ENCODE measurements around the gene SNAP25. TPM values are rescaled to one million over a fixed set of nuclear protein-coding genes. Genes with fewer than 3 reads are reported as not detected.

The SNAP25 gene
- total RNA-seq, 1 experiment from 2014 or later, result 0.39 TPM

DNA sequence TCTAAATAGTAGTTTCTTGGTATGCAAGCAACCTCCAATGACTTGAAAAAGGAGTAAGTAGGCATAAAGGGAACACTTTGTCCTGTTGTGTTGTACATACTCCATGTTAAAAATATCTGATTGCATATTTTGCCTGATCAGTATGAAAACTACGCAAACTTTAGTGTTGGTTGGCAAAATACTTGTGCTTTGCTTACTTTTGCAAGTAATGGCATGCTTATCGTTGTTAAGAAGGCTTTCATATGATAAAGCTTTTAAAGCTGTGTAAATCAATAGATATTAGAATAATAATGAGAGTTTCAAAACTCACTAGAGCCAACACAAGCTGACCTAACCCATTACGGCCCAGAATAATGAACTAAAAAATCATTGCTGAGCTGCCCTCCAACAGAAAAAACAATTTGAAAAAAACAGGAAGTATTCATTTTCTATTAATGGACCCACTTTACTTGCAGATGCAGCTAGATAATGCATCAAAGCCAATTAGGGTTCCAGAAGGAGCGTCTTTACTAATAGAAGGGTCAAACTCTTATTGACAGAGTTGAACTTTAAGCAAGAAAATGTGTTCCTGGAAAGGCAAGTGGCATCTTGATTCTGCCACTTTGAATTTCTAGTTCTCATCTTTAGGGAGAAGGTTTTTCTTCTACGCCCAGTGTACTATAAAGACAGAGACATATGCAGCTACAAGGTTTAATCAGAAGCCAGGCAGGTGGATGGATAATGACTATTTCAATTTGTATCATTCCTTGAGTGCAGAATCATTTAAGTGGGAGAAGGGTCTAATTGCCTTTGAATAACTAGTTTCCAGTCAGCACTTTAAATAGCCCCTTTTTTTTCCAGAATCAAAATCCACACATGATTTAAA, 82.2 kb downstream of the SNAP25 start:
- intact Hi-C loops (cut with micrococcal nuclease), result no loop called here
- Histone ChIP-seq H2AFZ (ENCODE audit: low read depth, low read length, poor library complexity, severe bottlenecking) (no peak overlapping the region), H3K4me2 (ENCODE audit: low read length) (no peak overlapping the region), H3K27me3 (ENCODE audit: insufficient read depth, low read length) (no peaks in the 10 kb centered on the region), H3K27ac (ENCODE audit: low read depth, low read length) (no peak overlapping the region), H3K36me3 (ENCODE audit: control insufficient read depth in 1 of 2, insufficient read depth in 2 of 2, low read length in 2 of 2) (no peaks in the 10 kb centered on the region), H3K9me2 (ENCODE audit: insufficient read depth) (no peaks in the 10 kb centered on the region), H4K20me1 (ENCODE audit: insufficient read depth) (no peaks in the 10 kb centered on the region), H3K79me2 (ENCODE audit: insufficient read depth, low read length) (no peaks in the 10 kb centered on the region), H3K4me3 (replicated peaks in 1 of 2; ENCODE audit: low read depth in 1 of 2, low read length in 2 of 2) (no peak overlapping the region), H3K9ac (ENCODE audit: low read length) (no peak overlapping the region), H3K4me1 (ENCODE audit: control insufficient read depth in 1 of 2, insufficient read depth in 2 of 2, low read length in 2 of 2) (no peaks in the 10 kb centered on the region), H3K9me3 (ENCODE audit: control insufficient read depth in 1 of 2, insufficient read depth in 1 of 2, low read depth in 1 of 2, low read length in 2 of 2) (no peaks in the 10 kb centered on the region)
- ATAC-seq, result no peak
- CTCF ChIA-PET, result no interaction called here
- DNase-seq (ENCODE audit: low read depth, low spot score), result no peak
- POLR2A ChIA-PET, result no interaction called here
- BruUV-seq (replicated peaks), result no TSS peak
- RAD21 ChIA-PET (ENCODE audit: low non-redundant PET in 1 of 2, low total read pairs in 2 of 2, uncharacterized antibody in 2 of 2, unreplicated experiment in 2 of 2), result no interaction called here
- TF ChIP-seq, protein P1, sequence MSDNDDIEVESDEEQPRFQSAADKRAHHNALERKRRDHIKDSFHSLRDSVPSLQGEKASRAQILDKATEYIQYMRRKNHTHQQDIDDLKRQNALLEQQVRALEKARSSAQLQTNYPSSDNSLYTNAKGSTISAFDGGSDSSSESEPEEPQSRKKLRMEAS (IDR thresholded peaks at IDR 0.05), result no peak
- TF ChIP-seq POLR2AphosphoS5 (IDR thresholded peaks at IDR 0.05; ENCODE audit: low read depth, low read length) (no peak), ELF1 (IDR thresholded peaks at IDR 0.05; ENCODE audit: borderline replicate concordance, low read depth) (no peak), SIN3A (IDR thresholded peaks at IDR 0.05; ENCODE audit: low read depth) (no peak), CBX3 (IDR thresholded peaks at IDR 0.05; ENCODE audit: low read depth) (no peak), YY1 (IDR thresholded peaks at IDR 0.05; ENCODE audit: extremely low read depth, insufficient replicate concordance, low read depth, low read length) (no peak), JUND (IDR thresholded peaks at IDR 0.05) (no peak), ZFX (IDR thresholded peaks at IDR 0.05) (no peak), RAD21 (IDR thresholded peaks at IDR 0.05; ENCODE audit: low read depth) (no peak), POLR2A (IDR thresholded peaks at IDR 0.05; ENCODE audit: borderline replicate concordance, extremely low read depth, insufficient read depth, insufficient read length) (no peak)
- TF ChIP-seq, protein P2, sequence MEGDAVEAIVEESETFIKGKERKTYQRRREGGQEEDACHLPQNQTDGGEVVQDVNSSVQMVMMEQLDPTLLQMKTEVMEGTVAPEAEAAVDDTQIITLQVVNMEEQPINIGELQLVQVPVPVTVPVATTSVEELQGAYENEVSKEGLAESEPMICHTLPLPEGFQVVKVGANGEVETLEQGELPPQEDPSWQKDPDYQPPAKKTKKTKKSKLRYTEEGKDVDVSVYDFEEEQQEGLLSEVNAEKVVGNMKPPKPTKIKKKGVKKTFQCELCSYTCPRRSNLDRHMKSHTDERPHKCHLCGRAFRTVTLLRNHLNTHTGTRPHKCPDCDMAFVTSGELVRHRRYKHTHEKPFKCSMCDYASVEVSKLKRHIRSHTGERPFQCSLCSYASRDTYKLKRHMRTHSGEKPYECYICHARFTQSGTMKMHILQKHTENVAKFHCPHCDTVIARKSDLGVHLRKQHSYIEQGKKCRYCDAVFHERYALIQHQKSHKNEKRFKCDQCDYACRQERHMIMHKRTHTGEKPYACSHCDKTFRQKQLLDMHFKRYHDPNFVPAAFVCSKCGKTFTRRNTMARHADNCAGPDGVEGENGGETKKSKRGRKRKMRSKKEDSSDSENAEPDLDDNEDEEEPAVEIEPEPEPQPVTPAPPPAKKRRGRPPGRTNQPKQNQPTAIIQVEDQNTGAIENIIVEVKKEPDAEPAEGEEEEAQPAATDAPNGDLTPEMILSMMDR (IDR thresholded peaks at IDR 0.05 in 2 of 3, conservative IDR thresholded peaks at IDR 0.05 in 1 of 3; ENCODE audit: borderline replicate concordance in 1 of 3, insufficient read depth in 1 of 3, low read depth in 2 of 3, low read length in 2 of 3), result no peak
